Astrocyte of the spinal cord (primary cell): Measurements from ENCODE around the gene IER3.

ENCODE experiments used
- DNase-seq: peaks from one replicate; pipeline ENCODE4 v3.0.0; 2011; ENCODE audit warnings: low read depth, low spot score
- H3K4me3 ChIP-seq: 2 replicates; pipeline ENCODE4 v1.5.1; 2011; ENCODE audit warnings: low read depth, mild to moderate bottlenecking, low read length, moderate library complexity
- CTCF ChIP-seq: IDR thresholded peaks from 2 replicates; pipeline ENCODE4 v1.5.1; 2012; ENCODE audit warnings: low read depth, mild to moderate bottlenecking, low read length, inconsistent platforms
- in situ Hi-C: cut with HindIII; loops from 2 replicates; pipeline ENCODE4 v1.10.0; 2017; ENCODE audit warnings: low sequenced_read_pairs

IER3 gene

GRCh38 chr6:30707281-30707850 lies 37.0 kb downstream of the IER3 start:
- H3K4me3 ChIP-seq, result no peak overlapping the region
- in situ Hi-C loops, result no loop called here
- TF ChIP-seq CTCF, result no peak
- DNase-seq, result no peak

- no peak for TF ChIP-seq CTCF
- DNase-seq, result no peak
- H3K4me3 ChIP-seq, result no peak overlapping the region
- in situ Hi-C loops, result no loop called here
Observed at GRCh38 chr6:30705620-30706019, 38.7 kb downstream of the IER3 start.

GRCh38 chr6:30703821-30704220 lies 40.5 kb downstream of the IER3 start:
- in situ Hi-C loops, result no loop called here
- DNase-seq, result no peak
- H3K4me3 ChIP-seq, result no peak overlapping the region
- no peak for TF ChIP-seq CTCF

- DNase-seq, result no peak
- in situ Hi-C loops, result no loop called here
- no peak for TF ChIP-seq CTCF
- H3K4me3 ChIP-seq, result no peak overlapping the region
Observed at GRCh38 chr6:30703011-30703410, 41.3 kb downstream of the IER3 start.

GRCh38 chr6:30700340-30700739 lies 44.0 kb downstream of the IER3 start:
- H3K4me3 ChIP-seq, result no peak overlapping the region
- TF ChIP-seq CTCF, result no peak
- no peak for DNase-seq
- in situ Hi-C loops, result no loop called here

- no peak for DNase-seq
- H3K4me3 ChIP-seq, result no peak overlapping the region
- in situ Hi-C loops, result no loop called here
- TF ChIP-seq CTCF, result no peak
Observed at GRCh38 chr6:30696432-30696831, 47.9 kb downstream of the IER3 start.
